Activated T-cell treated with anti-CD3 and anti-CD28 coated beads, Interleukin-2, amount 50 U/mL, for 72 hours (primary cell): ENCODE results near the gene CA4. TPM values are rescaled to one million over a fixed set of nuclear protein-coding genes. Genes with fewer than 3 reads are reported as not detected.
"Not testable (repeated sequence)": the region's sequence is repeated elsewhere in the genome, so short reads cannot be mapped to it uniquely, and the experiment has no call there.

ENCODE experiments used
- ATAC-seq, 2 donors: fragments of 150-1000 bp; cut with Tn5 transposase; replicated peaks in 1 of 2; 2 replicates each; pipeline ENCODE4 v1.10.0; 2021; ENCODE audit warnings: moderate library complexity in 2 of 2, mild to moderate bottlenecking in 1 of 2
- DNase-seq, 2 donors: peaks; one replicate each; pipeline ENCODE4 v3.0.0; 2021 to 2022; ENCODE audit warnings: mixed read lengths in 1 of 2
- H3K27ac Mint-ChIP-seq: one replicate; pipeline ENCODE4 v1.8.0; 2022; ENCODE audit warnings: mild to moderate bottlenecking, moderate library complexity, mixed read lengths
- H3K27me3 Mint-ChIP-seq: one replicate; pipeline ENCODE4 v1.8.0; 2022; ENCODE audit warnings: low read depth, mixed read lengths
- H3K36me3 Mint-ChIP-seq, 2 donors: one replicate each; pipeline ENCODE4 v1.8.0; 2022; ENCODE audit warnings: mixed read lengths in 2 of 2, mild to moderate bottlenecking in 1 of 2; ENCODE audit not compliant: insufficient read depth in 2 of 2
- H3K4me1 Mint-ChIP-seq: one replicate; pipeline ENCODE4 v1.8.0; 2022; ENCODE audit warnings: low read depth, mixed read lengths
- H3K4me3 Mint-ChIP-seq, 2 donors: one replicate each; pipeline ENCODE4 v1.8.0; 2022; ENCODE audit warnings: mild to moderate bottlenecking in 2 of 2, mixed read lengths in 2 of 2, moderate library complexity in 2 of 2
- H3K9me3 Mint-ChIP-seq, 2 donors: one replicate each; pipeline ENCODE4 v1.8.0; 2022; ENCODE audit warnings: mixed read lengths in 2 of 2
- total RNA-seq, 2 donors: library from RNA; stranded (reverse); gene quantifications; one replicate each; pipeline ENCODE4 v1.2.3, GENCODE V29; 2022

The CA4 gene
- not detected for total RNA-seq

GRCh38 chr17:60149691-60150582 lies at the start of gene CA4:
CA4 (plus strand) TSS chr17:60149973; CDS start chr17:60150035, 62 bp downstream.
- peaks cover 58% of the 10 kb centered on the region for H3K27me3 Mint-ChIP-seq
- no peak within 1 kb of the TSS for H3K27ac Mint-ChIP-seq
- DNase-seq (no peak), ATAC-seq (no peak)
- H3K36me3 Mint-ChIP-seq: no peaks in the 10 kb centered on the region
- no peaks in the 10 kb centered on the region for H3K9me3 Mint-ChIP-seq
- H3K4me1 Mint-ChIP-seq: peaks cover 17% of the 10 kb centered on the region
- peak within 1 kb of the TSS; percentile 51 to 76 for H3K4me3 Mint-ChIP-seq

GRCh38 chr17:60100577-60100976 lies 49.2 kb upstream of the CA4 start:
- not testable (repeated sequence) for DNase-seq, ATAC-seq, H3K4me1 Mint-ChIP-seq, H3K9me3 Mint-ChIP-seq, H3K27ac Mint-ChIP-seq, H3K4me3 Mint-ChIP-seq, H3K36me3 Mint-ChIP-seq
- H3K27me3 Mint-ChIP-seq: peaks cover 38% of the 10 kb centered on the region

DNA sequence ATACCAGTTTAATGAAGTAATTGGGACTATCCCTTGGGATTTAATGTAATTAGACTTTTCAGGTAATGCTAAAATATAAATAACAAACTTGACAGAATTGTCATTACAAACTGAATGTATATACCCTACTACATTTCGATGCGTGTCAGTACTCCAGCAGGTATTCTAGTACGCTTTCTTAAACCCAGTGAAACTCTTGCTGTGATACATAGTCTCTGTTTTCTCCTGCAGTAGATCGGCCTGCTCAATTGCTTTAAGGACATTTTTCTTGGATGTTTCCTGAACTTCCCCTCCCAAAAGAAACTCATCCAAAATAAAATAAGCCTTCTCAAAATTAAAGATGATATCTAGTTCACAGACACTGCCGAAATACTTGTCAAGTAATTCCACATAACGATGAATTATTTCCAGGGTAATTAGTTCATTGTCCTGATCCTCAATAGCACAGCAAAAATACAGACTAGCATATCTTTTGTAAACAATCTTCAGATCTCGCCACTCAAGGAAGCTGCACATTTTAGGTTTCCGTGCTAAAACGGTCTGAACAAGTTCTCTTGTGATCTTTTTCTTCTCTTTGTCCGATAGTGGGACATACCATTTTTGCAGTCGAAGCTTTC lies 47.6 kb upstream of the CA4 start:
- ATAC-seq: peak in 1 of 2 donors; percentile 20
- H3K36me3 Mint-ChIP-seq, DNase-seq, H3K9me3 Mint-ChIP-seq, H3K4me1 Mint-ChIP-seq: not testable (repeated sequence)
- peak overlapping the region; percentile 68 to 92 for H3K4me3 Mint-ChIP-seq
- peak overlapping the region; percentile 40 for H3K27ac Mint-ChIP-seq
- peaks cover 38% of the 10 kb centered on the region for H3K27me3 Mint-ChIP-seq

DNA sequence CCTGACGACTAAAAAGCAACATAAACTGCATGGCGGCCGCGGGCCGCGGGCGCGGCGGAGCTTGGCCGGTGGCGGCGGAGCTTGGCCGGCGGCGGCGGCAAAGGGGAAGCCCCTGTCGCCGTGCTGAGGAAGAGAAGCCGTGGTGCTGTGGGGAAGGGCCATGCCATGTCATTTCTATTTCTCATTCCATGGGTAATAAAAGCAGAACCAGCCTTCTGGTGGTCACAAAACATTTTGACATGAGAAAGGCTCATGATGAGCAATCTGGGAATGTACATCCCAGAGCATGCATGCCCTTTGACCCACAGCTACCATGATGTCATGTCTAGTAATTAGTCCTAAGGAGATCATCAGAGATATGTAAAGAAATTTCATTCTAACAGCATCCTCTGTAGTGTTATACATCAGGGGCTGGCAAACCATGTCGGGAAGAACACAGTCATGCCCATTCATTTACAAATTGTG lies 47.1 kb upstream of the CA4 start:
- H3K36me3 Mint-ChIP-seq: no peaks in the 10 kb centered on the region
- peak overlapping the region; percentile 40 for H3K27ac Mint-ChIP-seq
- H3K9me3 Mint-ChIP-seq: no peaks in the 10 kb centered on the region
- H3K27me3 Mint-ChIP-seq: peaks cover 32% of the 10 kb centered on the region
- H3K4me3 Mint-ChIP-seq: peak overlapping the region; percentile 68 to 92
- peaks cover 9% of the 10 kb centered on the region for H3K4me1 Mint-ChIP-seq
- ATAC-seq: peak; percentile 85 to 91
- peak; percentile 36 to 40 for DNase-seq

- no peaks in the 10 kb centered on the region for H3K36me3 Mint-ChIP-seq
- DNase-seq (no peak), ATAC-seq (no peak)
- H3K4me1 Mint-ChIP-seq: peaks cover 9% of the 10 kb centered on the region
- no peak overlapping the region for H3K27ac Mint-ChIP-seq
- H3K4me3 Mint-ChIP-seq: no peak overlapping the region
- peaks cover 23% of the 10 kb centered on the region for H3K27me3 Mint-ChIP-seq
- H3K9me3 Mint-ChIP-seq: no peaks in the 10 kb centered on the region
Measured at GRCh38 chr17:60103957-60104356, 45.8 kb upstream of the CA4 start.

DNA sequence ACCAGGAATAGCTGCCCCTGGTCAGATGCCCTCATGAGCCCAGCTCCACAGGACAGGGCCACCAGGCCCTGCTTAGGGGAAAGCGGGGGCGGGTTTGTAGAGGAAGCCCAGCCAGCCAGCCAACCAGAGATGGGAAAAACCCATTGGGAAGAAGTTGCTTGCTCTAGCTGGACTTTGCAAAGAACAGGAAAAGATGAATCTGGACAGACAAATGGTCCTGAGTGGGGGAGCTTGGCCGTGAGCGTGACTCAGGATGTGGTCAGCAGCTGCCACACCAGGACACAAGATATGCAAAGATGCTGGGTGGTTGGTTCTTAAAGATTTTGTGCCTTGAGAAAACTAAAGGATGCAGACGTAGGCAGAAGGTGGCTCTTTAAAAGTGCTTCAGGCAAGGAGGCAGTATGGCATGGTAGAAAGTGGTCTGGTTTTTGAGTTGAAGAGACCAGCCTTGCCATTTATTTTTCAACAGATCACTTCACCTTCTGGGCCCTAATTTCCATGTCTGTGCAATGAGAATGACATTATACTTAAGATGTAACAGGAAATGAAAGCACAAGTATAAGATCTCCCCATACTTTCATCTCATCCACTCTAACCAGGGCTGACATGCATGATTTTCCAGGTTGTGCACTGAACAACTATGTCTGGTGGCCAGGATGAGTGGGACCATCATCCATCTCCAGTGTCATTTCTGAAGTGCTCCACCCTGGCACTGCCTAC lies 43.3 kb upstream of the CA4 start:
- Mint-ChIP-seq H3K9me3 (no peaks in the 10 kb centered on the region), H3K4me1 (peaks cover 9% of the 10 kb centered on the region), H3K27me3 (peaks cover 25% of the 10 kb centered on the region), H3K27ac (no peak overlapping the region), H3K4me3 (no peak overlapping the region), H3K36me3 (no peaks in the 10 kb centered on the region)
- ATAC-seq (no peak), DNase-seq (no peak)

GRCh38 chr17:60107526-60108257 lies 42.1 kb upstream of the CA4 start:
- DNase-seq (no peak), ATAC-seq (no peak)
- no peak overlapping the region for H3K27ac Mint-ChIP-seq
- no peaks in the 10 kb centered on the region for H3K36me3 Mint-ChIP-seq
- H3K4me3 Mint-ChIP-seq: no peak overlapping the region
- H3K4me1 Mint-ChIP-seq: peaks cover 4% of the 10 kb centered on the region
- H3K9me3 Mint-ChIP-seq: no peaks in the 10 kb centered on the region
- H3K27me3 Mint-ChIP-seq: peaks cover 17% of the 10 kb centered on the region

DNA sequence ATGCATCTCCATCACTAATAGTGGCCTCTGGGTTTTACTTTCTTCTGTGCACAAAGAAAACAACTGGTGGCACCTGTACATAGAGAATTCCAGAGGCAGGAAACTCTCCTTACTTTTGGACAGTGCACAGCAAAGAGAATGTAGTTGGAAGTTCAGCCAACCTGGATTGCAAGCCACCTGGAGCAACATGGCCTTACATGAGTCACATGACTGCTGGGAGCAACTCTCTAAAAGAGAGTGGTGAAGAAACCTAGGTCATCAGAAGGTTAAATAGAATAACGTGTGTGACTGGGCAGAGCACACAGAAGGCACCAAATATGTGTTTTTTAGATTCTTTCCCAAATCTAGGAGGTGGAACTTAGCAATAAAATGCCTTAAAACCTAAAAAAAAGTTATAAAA lies 41.5 kb upstream of the CA4 start:
- DNase-seq, ATAC-seq, H3K36me3 Mint-ChIP-seq, H3K4me1 Mint-ChIP-seq, H3K27ac Mint-ChIP-seq, H3K4me3 Mint-ChIP-seq, H3K9me3 Mint-ChIP-seq: not testable (repeated sequence)
- peaks cover 15% of the 10 kb centered on the region for H3K27me3 Mint-ChIP-seq

- H3K4me3 Mint-ChIP-seq: no peak overlapping the region
- DNase-seq: no peak
- peaks cover 11% of the 10 kb centered on the region for H3K27me3 Mint-ChIP-seq
- no peaks in the 10 kb centered on the region for H3K4me1 Mint-ChIP-seq
- no peak overlapping the region for H3K27ac Mint-ChIP-seq
- H3K9me3 Mint-ChIP-seq: no peaks in the 10 kb centered on the region
- ATAC-seq: no peak
- H3K36me3 Mint-ChIP-seq: no peaks in the 10 kb centered on the region
Measured at GRCh38 chr17:60108712-60109111, 41.1 kb upstream of the CA4 start.

DNA sequence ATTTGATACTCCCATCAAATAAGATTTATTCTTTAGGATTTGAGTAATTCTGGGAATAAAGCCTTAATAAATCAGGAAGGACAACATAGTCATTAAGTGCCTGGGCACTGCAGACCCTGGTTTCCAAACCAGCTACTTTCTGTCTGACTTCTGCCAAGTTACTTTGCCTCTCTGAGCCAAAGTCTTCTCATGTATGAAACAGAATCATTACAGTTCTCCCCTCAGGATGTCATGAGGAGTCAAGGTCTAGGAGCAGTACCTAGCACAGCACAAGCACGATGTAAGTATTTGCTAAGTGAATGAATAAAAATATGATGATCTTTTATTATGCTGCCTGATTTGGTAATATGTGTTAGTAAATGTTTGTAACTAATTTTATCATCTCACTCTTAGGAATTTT lies 40.6 kb upstream of the CA4 start:
- Mint-ChIP-seq H3K9me3 (no peaks in the 10 kb centered on the region), H3K4me1 (no peaks in the 10 kb centered on the region), H3K27ac (no peak overlapping the region), H3K27me3 (peaks cover 6% of the 10 kb centered on the region), H3K4me3 (no peak overlapping the region), H3K36me3 (no peaks in the 10 kb centered on the region)
- ATAC-seq (no peak), DNase-seq (no peak)

DNA sequence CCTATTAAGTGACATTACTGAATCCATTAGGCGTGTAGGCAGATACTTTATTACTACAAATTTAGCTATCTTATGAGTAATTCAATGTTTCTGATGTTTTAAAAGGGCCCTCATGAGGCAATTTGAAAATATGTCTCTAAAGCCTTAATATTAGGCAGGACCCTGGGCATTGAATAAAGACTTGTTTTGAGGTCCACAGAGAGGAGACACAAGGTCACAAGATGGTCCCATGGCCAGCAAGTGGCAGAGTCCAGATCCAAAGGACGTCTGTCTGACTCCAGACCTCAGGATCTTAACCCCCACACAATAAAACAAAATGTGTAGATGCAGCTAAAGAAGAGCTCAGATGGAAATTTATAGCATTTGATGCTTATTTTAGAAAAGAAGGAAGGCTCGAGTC lies 39.2 kb upstream of the CA4 start:
- DNase-seq: no peak
- ATAC-seq: no peak
- peaks cover 6% of the 10 kb centered on the region for H3K27me3 Mint-ChIP-seq
- no peaks in the 10 kb centered on the region for H3K4me1 Mint-ChIP-seq
- H3K27ac Mint-ChIP-seq: no peak overlapping the region
- H3K9me3 Mint-ChIP-seq: no peaks in the 10 kb centered on the region
- no peak overlapping the region for H3K4me3 Mint-ChIP-seq
- no peaks in the 10 kb centered on the region for H3K36me3 Mint-ChIP-seq

DNA sequence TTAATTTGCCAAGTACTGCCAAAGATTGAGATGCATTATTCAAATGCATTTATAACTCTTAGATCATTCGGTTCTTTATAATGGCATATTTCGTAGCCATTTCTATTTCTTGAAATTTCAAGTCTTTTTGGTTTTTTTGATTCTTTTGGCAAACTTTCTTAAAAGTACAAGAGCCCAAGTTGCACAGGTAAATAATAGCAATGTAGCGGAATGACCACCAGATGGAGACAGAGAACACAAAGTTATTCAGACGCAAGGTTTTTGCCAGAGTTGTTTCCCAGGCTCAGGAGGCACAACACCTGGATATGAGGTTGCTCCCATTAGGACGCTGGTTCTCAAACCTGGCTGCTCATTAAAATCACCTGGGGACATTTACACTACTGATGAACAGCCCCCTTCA lies 38.1 kb upstream of the CA4 start:
- H3K27ac Mint-ChIP-seq, H3K4me3 Mint-ChIP-seq, H3K27me3 Mint-ChIP-seq, H3K4me1 Mint-ChIP-seq, DNase-seq, H3K9me3 Mint-ChIP-seq, H3K36me3 Mint-ChIP-seq: not testable (repeated sequence)
- peak; percentile 38 to 40 for ATAC-seq
